Tibial nerve (tissue), 4 donors: ENCODE results near the gene ST8SIA6.

Experiments
- EP300 ChIP-seq, 2 donors: sonication (generic); formaldehyde crosslinking; IDR thresholded peaks; one replicate each; pipeline ENCODE4 v1.6.1; 2017; ENCODE audit warnings: antibody characterized with exemption in 2 of 2, mild to moderate bottlenecking in 1 of 2
- POLR2A ChIP-seq, 2 donors: fragments of 450-650 bp; IDR thresholded peaks; one replicate each; pipeline ENCODE4 v1.6.1; 2017; ENCODE audit warnings: antibody characterized with exemption in 2 of 2, mild to moderate bottlenecking in 2 of 2, moderate library complexity in 2 of 2
- TF ChIP-seq, protein P1 (sequence below), 5 experiments: fragments of 200-600 bp in 3 of 5; fragments of 450-650 bp in 2 of 5; sonication (generic) in 3 of 5; IDR thresholded peaks; one replicate each; pipeline ENCODE4 v1.5.1; 2016 to 2019; ENCODE audit warnings: antibody characterized with exemption in 5 of 5, mild to moderate bottlenecking in 3 of 5, moderate library complexity in 2 of 5

DNA sequence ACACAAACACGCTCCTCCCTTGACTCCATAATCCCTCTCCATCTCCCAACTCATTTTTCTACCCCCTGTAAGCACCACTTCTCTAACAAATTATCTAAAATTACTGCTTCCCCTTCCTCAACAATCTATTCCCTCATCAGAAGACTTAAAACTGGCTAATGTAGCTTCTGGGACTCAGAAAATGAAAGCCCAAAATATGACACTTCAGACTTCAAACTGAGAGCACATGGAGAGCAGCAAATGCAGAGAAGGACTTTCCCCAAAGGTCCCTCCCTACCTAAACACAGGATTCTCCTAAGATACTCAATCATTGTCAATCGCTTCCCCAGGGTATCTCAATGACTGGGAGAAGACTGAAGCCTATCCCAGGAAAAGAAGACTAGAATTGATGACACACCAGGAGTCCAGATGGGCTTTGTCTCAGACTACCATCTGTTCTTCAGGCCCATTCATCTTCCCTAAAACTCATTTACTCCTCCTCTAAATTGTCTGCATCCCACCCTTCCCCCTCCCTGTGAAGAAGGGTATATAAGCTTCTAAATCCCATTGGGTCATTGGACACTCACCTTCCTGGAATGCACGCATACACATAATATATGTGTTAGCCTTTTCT lies 39.2 kb downstream of the ST8SIA6 start:
- TF ChIP-seq, protein P1, sequence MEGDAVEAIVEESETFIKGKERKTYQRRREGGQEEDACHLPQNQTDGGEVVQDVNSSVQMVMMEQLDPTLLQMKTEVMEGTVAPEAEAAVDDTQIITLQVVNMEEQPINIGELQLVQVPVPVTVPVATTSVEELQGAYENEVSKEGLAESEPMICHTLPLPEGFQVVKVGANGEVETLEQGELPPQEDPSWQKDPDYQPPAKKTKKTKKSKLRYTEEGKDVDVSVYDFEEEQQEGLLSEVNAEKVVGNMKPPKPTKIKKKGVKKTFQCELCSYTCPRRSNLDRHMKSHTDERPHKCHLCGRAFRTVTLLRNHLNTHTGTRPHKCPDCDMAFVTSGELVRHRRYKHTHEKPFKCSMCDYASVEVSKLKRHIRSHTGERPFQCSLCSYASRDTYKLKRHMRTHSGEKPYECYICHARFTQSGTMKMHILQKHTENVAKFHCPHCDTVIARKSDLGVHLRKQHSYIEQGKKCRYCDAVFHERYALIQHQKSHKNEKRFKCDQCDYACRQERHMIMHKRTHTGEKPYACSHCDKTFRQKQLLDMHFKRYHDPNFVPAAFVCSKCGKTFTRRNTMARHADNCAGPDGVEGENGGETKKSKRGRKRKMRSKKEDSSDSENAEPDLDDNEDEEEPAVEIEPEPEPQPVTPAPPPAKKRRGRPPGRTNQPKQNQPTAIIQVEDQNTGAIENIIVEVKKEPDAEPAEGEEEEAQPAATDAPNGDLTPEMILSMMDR (IDR thresholded peaks at IDR 0.05): no peak
- TF ChIP-seq POLR2A (IDR thresholded peaks at IDR 0.05) (no peak), EP300 (IDR thresholded peaks at IDR 0.05) (no peak)
